Panc1 (cell line): Measurements from ENCODE around the gene TP53RK. TPM values are rescaled to one million over a fixed set of nuclear protein-coding genes. Genes with fewer than 3 reads are reported as not detected.

Experiments used
- ATAC-seq: fragments of 200-7000 bp; cut with Tn5 transposase; 2 replicates; pipeline ENCODE4 v1.9.1; 2020; ENCODE audit warnings: mild to moderate bottlenecking, moderate library complexity
- BruUV-seq: library from RNA; stranded (reverse); fragments of 400-500 nt; replicated peaks from 2 replicates; lab custom pipeline; 2021; lab: Mats Ljungman, UMichigan
- CTCF ChIA-PET: fragments of 300-600 bp; sonication (Branson Sonifier 250); formaldehyde crosslinking; loops from one replicate; lab custom pipeline; 2022; ENCODE audit warnings: antibody characterized with exemption; lab: Charles Lee
- POLR2A ChIA-PET: fragments of 300-600 bp; sonication (Branson Sonifier 250); formaldehyde crosslinking; loops from one replicate; lab custom pipeline; 2022; ENCODE audit warnings: antibody characterized with exemption; lab: Charles Lee
- DNase-seq: peaks from one replicate; pipeline ENCODE4 v3.0.0-alpha.2; 2010; ENCODE audit warnings: low read depth, low spot score
- H3K27ac ChIP-seq: 2 replicates; pipeline ENCODE4 v1.5.1; 2011; ENCODE audit warnings: mild to moderate bottlenecking, low read length, inconsistent platforms
- H3K27me3 ChIP-seq: fragments of 200-500 bp; sonication (Bioruptor generic); 2 replicates; pipeline ENCODE4 v1.6.0; 2014; ENCODE audit warnings: low read length, inconsistent platforms; ENCODE audit not compliant: control insufficient read depth, insufficient read depth
- H3K36me3 ChIP-seq: fragments of 200-500 bp; sonication (Bioruptor generic); 2 replicates; pipeline ENCODE4 v1.5.1; 2014; ENCODE audit warnings: inconsistent platforms, mild to moderate bottlenecking, low read length, moderate library complexity; ENCODE audit not compliant: control insufficient read depth, insufficient read depth
- H3K4me1 ChIP-seq: 2 replicates; pipeline ENCODE4 v1.5.1; 2011; ENCODE audit warnings: inconsistent platforms, mild to moderate bottlenecking, low read length, moderate library complexity; ENCODE audit not compliant: control insufficient read depth, insufficient read depth
- H3K4me3 ChIP-seq, 2 experiments: 2 replicates each; pipeline ENCODE4 v1.5.1; 2011 to 2012; ENCODE audit warnings: low read depth in 2 of 2, low read length in 2 of 2, mild to moderate bottlenecking in 2 of 2, inconsistent platforms in 1 of 2, moderate library complexity in 1 of 2
- H3K9me3 ChIP-seq: fragments of 200-500 bp; sonication (Bioruptor generic); 2 replicates; pipeline ENCODE4 v1.5.1; 2014; ENCODE audit warnings: low read depth, mild to moderate bottlenecking, inconsistent platforms, low read length, moderate library complexity; ENCODE audit not compliant: control insufficient read depth, insufficient read depth
- CTCF ChIP-seq: fragments of 450-650 bp; IDR thresholded peaks from 2 replicates; pipeline ENCODE4 v1.5.1; 2017; ENCODE audit warnings: mild to moderate bottlenecking
- POLR2AphosphoS5 ChIP-seq: IDR thresholded peaks from 2 replicates; pipeline ENCODE4 v1.6.1; 2012; ENCODE audit warnings: mild to moderate bottlenecking, low read depth, low read length, moderate library complexity
- REST ChIP-seq, 2 experiments: IDR thresholded peaks; 2 replicates each; pipeline ENCODE4 v1.6.1; 2011 to 2012; ENCODE audit warnings: low read depth in 2 of 2, control low read depth in 1 of 2, low read length in 1 of 2, mild to moderate bottlenecking in 1 of 2, moderate library complexity in 1 of 2; ENCODE audit not compliant: insufficient read depth in 1 of 2
- SIN3A ChIP-seq: IDR thresholded peaks from 2 replicates; pipeline ENCODE4 v1.6.1; 2012; ENCODE audit warnings: low read depth, mild to moderate bottlenecking, low read length, moderate library complexity, borderline replicate concordance; ENCODE audit not compliant: insufficient read depth
- TCF7L2 ChIP-seq: IDR thresholded peaks from 2 replicates; pipeline ENCODE4 v1.6.1; 2011; ENCODE audit warnings: mild to moderate bottlenecking, low read depth, low read length, inconsistent platforms
- in situ Hi-C: cut with HindIII; loops from 2 replicates; pipeline ENCODE4 v1.10.0; 2016; ENCODE audit warnings: low sequenced_read_pairs, low pct_unique_long_range_greater_than_20kb
- intact Hi-C: fragments of 100-400 bp; cut with micrococcal nuclease; formaldehyde crosslinking; loops from one replicate; pipeline ENCODE4 v1.10.0; 2022; ENCODE audit not compliant: unreplicated experiment
- total RNA-seq: library from RNA; stranded (reverse); gene quantifications from one replicate; pipeline ENCODE4 v1.2.1, GENCODE V29; 2021; ENCODE audit not compliant: unreplicated experiment

The TP53RK gene
- total RNA-seq, 1 experiment from 2014 or later = 13.7 TPM

- Histone ChIP-seq H3K9me3 (no peaks in the 10 kb centered on the region), H3K27ac (no peak overlapping the region), H3K36me3 (peaks cover 11% of the 10 kb centered on the region), H3K27me3 (no peaks in the 10 kb centered on the region), H3K4me1 (peaks cover 6% of the 10 kb centered on the region), H3K4me3 (no peak overlapping the region)
- in situ Hi-C loops = no loop called here
- ATAC-seq (no peak), DNase-seq (no peak)
- CTCF ChIA-PET = no interaction called here
- intact Hi-C loops = no loop called here
- TF ChIP-seq POLR2AphosphoS5 (no peak), SIN3A (no peak), TCF7L2 (no peak), REST (IDR thresholded peaks at IDR 0.05; ENCODE audit: insufficient read depth in 1 of 2, low read depth in 2 of 2, low read length in 1 of 2) (no peak), CTCF (no peak)
- POLR2A ChIA-PET = no interaction called here
- no TSS peak for BruUV-seq
Measured at GRCh38 chr20:46683668-46683938, 5.6 kb downstream of the TP53RK start.

GRCh38 chr20:46683011-46683667 lies 6.1 kb downstream of the TP53RK start:
- in situ Hi-C loops = no loop called here
- Histone ChIP-seq H3K4me3 (no peak overlapping the region), H3K9me3 (no peaks in the 10 kb centered on the region), H3K4me1 (peaks cover 5% of the 10 kb centered on the region), H3K36me3 (peaks cover 11% of the 10 kb centered on the region), H3K27me3 (no peaks in the 10 kb centered on the region), H3K27ac (no peak overlapping the region)
- POLR2A ChIA-PET = interaction anchor here (0.6 kb wide), 1 partner anchor 96 kb away, joined by 3 read pairs; no protein-coding TSS in a partner anchor
- DNase-seq = no peak
- TF ChIP-seq SIN3A (no peak), POLR2AphosphoS5 (no peak), TCF7L2 (no peak), CTCF (no peak), REST (IDR thresholded peaks at IDR 0.05; ENCODE audit: insufficient read depth in 1 of 2, low read depth in 2 of 2, low read length in 1 of 2) (no peak)
- CTCF ChIA-PET = interaction anchor here (0.6 kb wide), 1 partner anchor 9 kb away, joined by 3 read pairs; no protein-coding TSS in a partner anchor
- no peak for ATAC-seq
- intact Hi-C loops = no loop called here
- BruUV-seq = no TSS peak
